Activated CD4-positive, alpha-beta T cell treated with anti-CD3 and anti-CD28 coated beads, Interleukin-2, amount 10 ng/mL, durations not matched to agents 7 days and 5 days (primary cell): Measurements from ENCODE around the gene SUGT1. TPM values are rescaled to one million over a fixed set of nuclear protein-coding genes. Genes with fewer than 3 reads are reported as not detected.
"Not testable (repeated sequence)": the region's sequence is repeated elsewhere in the genome, so short reads cannot be mapped to it uniquely, and the experiment has no call there.

Experiments used
- CTCF ChIA-PET: fragments of 350-600 bp; sonication (Branson Sonifier 250); formaldehyde crosslinking; loops from one replicate; lab custom pipeline; 2021; ENCODE audit warnings: antibody characterized with exemption; lab: Charles Lee
- POLR2A ChIA-PET: fragments of 350-600 bp; sonication (Branson Sonifier 250); formaldehyde crosslinking; loops from one replicate; lab custom pipeline; 2021; ENCODE audit warnings: antibody characterized with exemption; lab: Charles Lee
- DNase-seq: peaks from one replicate; pipeline ENCODE4 v3.0.0-alpha.2; 2020
- H3K27ac Mint-ChIP-seq: one replicate; pipeline ENCODE4 v1.8.0; 2021; ENCODE audit warnings: mild to moderate bottlenecking, moderate library complexity, mixed read lengths
- H3K27me3 Mint-ChIP-seq: one replicate; pipeline ENCODE4 v1.8.0; 2021; ENCODE audit warnings: mixed read lengths
- H3K36me3 Mint-ChIP-seq: one replicate; pipeline ENCODE4 v1.8.0; 2021; ENCODE audit warnings: low read depth, mixed read lengths
- H3K4me1 Mint-ChIP-seq: one replicate; pipeline ENCODE4 v1.8.0; 2021; ENCODE audit warnings: mixed read lengths
- H3K4me3 Mint-ChIP-seq: one replicate; pipeline ENCODE4 v1.8.0; 2021; ENCODE audit warnings: mild to moderate bottlenecking, moderate library complexity, mixed read lengths
- H3K9me3 Mint-ChIP-seq: one replicate; pipeline ENCODE4 v1.8.0; 2021; ENCODE audit warnings: mixed read lengths
- total RNA-seq, 2 experiments: library from RNA; stranded (reverse); gene quantifications; one replicate each; pipeline ENCODE4 v1.2.3, GENCODE V29; 2021

The SUGT1 gene
- total RNA-seq, 2 experiments from 2014 or later: 44.0 to 48.3 TPM

GRCh38 chr13:52721356-52721755 lies 68.7 kb downstream of the SUGT1 start:
- H3K4me1 Mint-ChIP-seq, H3K9me3 Mint-ChIP-seq, CTCF ChIA-PET, POLR2A ChIA-PET, DNase-seq, H3K36me3 Mint-ChIP-seq, H3K27ac Mint-ChIP-seq, H3K4me3 Mint-ChIP-seq: not testable (repeated sequence)
- H3K27me3 Mint-ChIP-seq: peaks cover 30% of the 10 kb centered on the region

GRCh38 chr13:52723181-52723580 lies 70.5 kb downstream of the SUGT1 start:
- H3K27me3 Mint-ChIP-seq: peaks cover 16% of the 10 kb centered on the region
- no peak overlapping the region for H3K4me3 Mint-ChIP-seq
- peaks cover 5% of the 10 kb centered on the region for H3K9me3 Mint-ChIP-seq
- ChIA-PET POLR2A (no interaction called here), CTCF (no interaction called here)
- no peak overlapping the region for H3K27ac Mint-ChIP-seq
- H3K4me1 Mint-ChIP-seq: no peaks in the 10 kb centered on the region
- no peaks in the 10 kb centered on the region for H3K36me3 Mint-ChIP-seq
- no peak for DNase-seq

- CTCF ChIA-PET: no interaction called here
Observed at GRCh38 chr13:52725302-52725701, 72.7 kb downstream of the SUGT1 start.

GRCh38 chr13:52726258-52726657 lies 73.6 kb downstream of the SUGT1 start:
- H3K4me3 Mint-ChIP-seq: no peak overlapping the region
- no peaks in the 10 kb centered on the region for H3K27me3 Mint-ChIP-seq
- no peaks in the 10 kb centered on the region for H3K9me3 Mint-ChIP-seq
- H3K4me1 Mint-ChIP-seq: no peaks in the 10 kb centered on the region
- no peak overlapping the region for H3K27ac Mint-ChIP-seq
- ChIA-PET POLR2A (no interaction called here), CTCF (interaction anchor here (1.1 kb wide), 1 partner anchor 14 kb away, joined by 3 read pairs; no protein-coding TSS in a partner anchor)
- DNase-seq: no peak
- no peaks in the 10 kb centered on the region for H3K36me3 Mint-ChIP-seq

More at GRCh38 chr13:52725302-52725701, 72.7 kb downstream of the SUGT1 start:
- Mint-ChIP-seq H3K36me3 (no peaks in the 10 kb centered on the region), H3K9me3 (no peaks in the 10 kb centered on the region), H3K27me3 (no peaks in the 10 kb centered on the region), H3K4me3 (no peak overlapping the region), H3K4me1 (no peaks in the 10 kb centered on the region), H3K27ac (no peak overlapping the region)
- no peak for DNase-seq
- POLR2A ChIA-PET: no interaction called here

- ChIA-PET CTCF (interaction anchor here (0.5 kb wide), 1 partner anchor 29 kb away, joined by 3 read pairs; no protein-coding TSS in a partner anchor), POLR2A (no interaction called here)
- H3K4me1 Mint-ChIP-seq: peaks cover 1% of the 10 kb centered on the region
Observed at GRCh38 chr13:52734075-52734623, 81.5 kb downstream of the SUGT1 start.

GRCh38 chr13:52736891-52737290 lies 84.3 kb downstream of the SUGT1 start:
- CTCF ChIA-PET: interaction anchor here (0.6 kb wide), 2 partner anchors 69 to 70 kb away, joined by 3 read pairs; no protein-coding TSS in a partner anchor
- Mint-ChIP-seq H3K4me3 (no peak overlapping the region), H3K27ac (no peak overlapping the region), H3K4me1 (peaks cover 4% of the 10 kb centered on the region), H3K9me3 (no peaks in the 10 kb centered on the region), H3K27me3 (peaks cover 40% of the 10 kb centered on the region), H3K36me3 (no peaks in the 10 kb centered on the region)
- POLR2A ChIA-PET: no interaction called here
- DNase-seq: no peak

More at GRCh38 chr13:52734075-52734623, 81.5 kb downstream of the SUGT1 start:
- Mint-ChIP-seq H3K27ac (no peak overlapping the region), H3K27me3 (peaks cover 20% of the 10 kb centered on the region), H3K4me3 (no peak overlapping the region), H3K9me3 (no peaks in the 10 kb centered on the region), H3K36me3 (no peaks in the 10 kb centered on the region)
- DNase-seq: no peak

GRCh38 chr13:52737451-52737850 lies 84.8 kb downstream of the SUGT1 start:
- DNase-seq: no peak
- Mint-ChIP-seq H3K27me3 (peaks cover 43% of the 10 kb centered on the region), H3K27ac (no peak overlapping the region), H3K4me3 (no peak overlapping the region), H3K36me3 (no peaks in the 10 kb centered on the region), H3K9me3 (no peaks in the 10 kb centered on the region), H3K4me1 (peaks cover 4% of the 10 kb centered on the region)
- POLR2A ChIA-PET: interaction anchor here (0.6 kb wide), 1 partner anchor 15 kb away, joined by 3 read pairs; no protein-coding TSS in a partner anchor
- CTCF ChIA-PET: interaction anchor here (0.6 to 1.0 kb wide), 2 partner anchors 13 to 69 kb away, joined by 3 read pairs; no protein-coding TSS in a partner anchor

GRCh38 chr13:52737965-52738364 lies 85.3 kb downstream of the SUGT1 start:
- H3K9me3 Mint-ChIP-seq: no peaks in the 10 kb centered on the region
- H3K4me3 Mint-ChIP-seq: no peak overlapping the region

GRCh38 chr13:52738719-52739467 lies 86.3 kb downstream of the SUGT1 start:
- ChIA-PET CTCF (no interaction called here), POLR2A (no interaction called here)
- H3K4me1 Mint-ChIP-seq: peaks cover 4% of the 10 kb centered on the region
- no peaks in the 10 kb centered on the region for H3K36me3 Mint-ChIP-seq
- H3K27ac Mint-ChIP-seq: no peak overlapping the region
- peaks cover 45% of the 10 kb centered on the region for H3K27me3 Mint-ChIP-seq
- DNase-seq: no peak
- no peaks in the 10 kb centered on the region for H3K9me3 Mint-ChIP-seq
- H3K4me3 Mint-ChIP-seq: no peak overlapping the region

More at GRCh38 chr13:52737965-52738364, 85.3 kb downstream of the SUGT1 start:
- peaks cover 4% of the 10 kb centered on the region for H3K4me1 Mint-ChIP-seq
- CTCF ChIA-PET: interaction anchor here (1.0 kb wide), 1 partner anchor 13 kb away, joined by 3 read pairs; no protein-coding TSS in a partner anchor
- no peak overlapping the region for H3K27ac Mint-ChIP-seq
- no peak for DNase-seq
- no peaks in the 10 kb centered on the region for H3K36me3 Mint-ChIP-seq
- POLR2A ChIA-PET: interaction anchor here (0.6 kb wide), 1 partner anchor 16 kb away, joined by 3 read pairs; no protein-coding TSS in a partner anchor
- peaks cover 48% of the 10 kb centered on the region for H3K27me3 Mint-ChIP-seq

GRCh38 chr13:52739468-52740071 lies 86.9 kb downstream of the SUGT1 start, which contains the start of gene CNMD:
TSS of gene CNMD (minus strand) at chr13:52739820. CDS start at chr13:52739701, 119 bp downstream.
- no peaks in the 10 kb centered on the region for H3K9me3 Mint-ChIP-seq
- H3K27ac Mint-ChIP-seq: no peak within 1 kb of the TSS
- POLR2A ChIA-PET: no interaction called here
- H3K4me3 Mint-ChIP-seq: no peak within 1 kb of the TSS
- H3K36me3 Mint-ChIP-seq: no peaks in the 10 kb centered on the region
- no peak for DNase-seq
- CTCF ChIA-PET: no interaction called here
- peaks cover 45% of the 10 kb centered on the region for H3K27me3 Mint-ChIP-seq
- peaks cover 4% of the 10 kb centered on the region for H3K4me1 Mint-ChIP-seq

GRCh38 chr13:52743569-52743968 lies 90.9 kb downstream of the SUGT1 start:
- peaks cover 38% of the 10 kb centered on the region for H3K27me3 Mint-ChIP-seq
- H3K9me3 Mint-ChIP-seq: no peaks in the 10 kb centered on the region
- ChIA-PET CTCF (interaction anchor here (1.0 kb wide), 1 partner anchor 9 kb away, joined by 3 read pairs; no protein-coding TSS in a partner anchor), POLR2A (no interaction called here)
- no peaks in the 10 kb centered on the region for H3K36me3 Mint-ChIP-seq
- H3K4me3 Mint-ChIP-seq: no peak overlapping the region
- no peak overlapping the region for H3K27ac Mint-ChIP-seq
- peaks cover 4% of the 10 kb centered on the region for H3K4me1 Mint-ChIP-seq
- DNase-seq: no peak

GRCh38 chr13:52743988-52744387 lies 91.4 kb downstream of the SUGT1 start:
- Mint-ChIP-seq H3K36me3 (no peaks in the 10 kb centered on the region), H3K27ac (no peak overlapping the region), H3K27me3 (peaks cover 36% of the 10 kb centered on the region), H3K4me3 (no peak overlapping the region), H3K9me3 (no peaks in the 10 kb centered on the region), H3K4me1 (peaks cover 3% of the 10 kb centered on the region)
- no peak for DNase-seq
- POLR2A ChIA-PET: no interaction called here
- CTCF ChIA-PET: interaction anchor here (1.0 to 1.5 kb wide), 2 partner anchors 9 to 17 kb away, joined by 3 read pairs; no protein-coding TSS in a partner anchor
